ENCODE measurements around the gene NACC1. TPM values are rescaled to one million over a fixed set of nuclear protein-coding genes. Genes with fewer than 3 reads are reported as not detected.

The NACC1 gene
- total and polyA plus RNA-seq, 3 donors from 2014 or later = 38.2 to 102 (median 75.9) TPM

- peak overlapping the region in 1 of 2 donors; percentile 96 for H3K27ac ChIP-seq
- intact Hi-C loops (cut with DNase I; ENCODE audit: low total_unique reads) = loop anchor here (5.0 kb wide), 1 partner anchor 38 kb away; the partner anchor contains the start of genes NACC1 and TRMT1
- WGBS, 2 donors = 25% methylated on average over 22 to 24 of the region's 24 CpGs
Observed at GRCh38 chr19:13154911-13155471, 36.9 kb downstream of the NACC1 start.

GRCh38 chr19:13155472-13156359 is 37.7 kb downstream of the NACC1 start:
- no peaks in the 10 kb centered on the region for H3K9me3 ChIP-seq
- no peak for TF ChIP-seq CTCF (IDR thresholded peaks at IDR 0.05)
- TF ChIP-seq POLR2A (IDR thresholded peaks at IDR 0.05) = no peak
- 1 to 7% methylated on average over 12 to 51 of the region's 55 CpGs for WGBS, 2 donors
- peak overlapping the region; percentile 73 to 78 for H3K4me3 ChIP-seq
- DNase-seq = peak; percentile 74
- H3K27me3 ChIP-seq = no peaks in the 10 kb centered on the region
- H3K27ac ChIP-seq = peak overlapping the region; percentile 40 to 96
- no peaks in the 10 kb centered on the region for H3K36me3 ChIP-seq (ENCODE audit: low read depth, missing control alignments)
- intact Hi-C loops (cut with DNase I; ENCODE audit: low total_unique reads) = no loop called here
- H3K4me1 ChIP-seq = peaks cover 18% of the 10 kb centered on the region

More at GRCh38 chr19:13154911-13155471, 36.9 kb downstream of the NACC1 start:
- no peak for TF ChIP-seq CTCF (IDR thresholded peaks at IDR 0.05)
- no peak for TF ChIP-seq POLR2A (IDR thresholded peaks at IDR 0.05)
- H3K9me3 ChIP-seq = no peaks in the 10 kb centered on the region
- peak overlapping the region; percentile 73 to 78 for H3K4me3 ChIP-seq
- H3K27me3 ChIP-seq = no peaks in the 10 kb centered on the region
- no peaks in the 10 kb centered on the region for H3K36me3 ChIP-seq (ENCODE audit: low read depth, missing control alignments)
- no peak for DNase-seq
- H3K4me1 ChIP-seq = peaks cover 18% of the 10 kb centered on the region

DNA sequence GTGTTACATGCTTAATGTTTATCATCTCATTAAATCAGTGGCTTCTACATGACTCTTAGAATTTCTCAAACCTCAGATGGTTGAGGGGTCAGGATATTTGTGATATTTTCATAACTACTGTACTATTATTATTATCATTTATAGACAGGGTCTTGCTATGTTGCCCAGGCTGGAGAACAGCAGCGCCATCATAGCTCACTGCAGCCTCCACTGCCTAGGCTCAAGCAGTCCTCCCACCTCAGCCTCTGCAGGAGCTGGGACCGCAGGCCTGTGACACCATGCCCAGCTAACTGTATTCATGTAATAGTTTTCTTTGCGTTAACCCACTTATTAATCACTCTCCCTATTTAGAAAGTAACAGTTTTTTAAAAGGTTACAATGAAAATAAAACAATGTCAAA is 41.6 kb downstream of the NACC1 start:
- no peak overlapping the region for H3K27ac ChIP-seq
- DNase-seq = peak; percentile 45
- intact Hi-C loops (cut with DNase I; ENCODE audit: low total_unique reads) = no loop called here
- H3K4me3 ChIP-seq = no peak overlapping the region
- no peaks in the 10 kb centered on the region for H3K36me3 ChIP-seq (ENCODE audit: low read depth, missing control alignments)
- H3K4me1 ChIP-seq = peaks cover 28% of the 10 kb centered on the region
- H3K27me3 ChIP-seq = no peaks in the 10 kb centered on the region
- TF ChIP-seq POLR2A (IDR thresholded peaks at IDR 0.05) (no peak), CTCF (IDR thresholded peaks at IDR 0.05) (no peak)
- 63 to 67% methylated on average over 3 of the region's 3 CpGs for WGBS, 2 donors
- H3K9me3 ChIP-seq = no peaks in the 10 kb centered on the region

DNA sequence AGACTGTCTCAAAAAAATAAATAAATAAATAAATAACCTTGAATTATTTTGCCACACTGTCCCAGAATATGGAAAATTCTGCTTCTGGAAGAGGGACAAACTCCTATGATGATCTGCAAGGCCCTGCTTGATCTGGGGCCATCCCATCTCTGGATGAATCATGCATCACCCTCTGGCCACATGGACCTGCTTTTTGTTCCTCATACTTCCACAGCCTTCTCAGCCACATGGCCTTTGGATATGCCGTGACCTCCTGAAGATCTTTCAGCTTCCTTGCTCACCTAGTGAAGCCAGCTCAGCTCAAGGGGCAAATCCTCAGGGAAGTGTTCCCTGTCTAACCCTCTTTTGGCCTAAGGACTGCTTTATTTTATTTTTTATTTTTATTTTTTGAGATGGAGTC is 42.5 kb downstream of the NACC1 start:
- WGBS, 2 donors = 77 to 78% methylated on average over 1 of the region's 1 CpG
- Histone ChIP-seq H3K4me1 (peaks cover 22% of the 10 kb centered on the region), H3K9me3 (no peaks in the 10 kb centered on the region), H3K36me3 (ENCODE audit: low read depth, missing control alignments) (no peaks in the 10 kb centered on the region), H3K27ac (no peak overlapping the region), H3K4me3 (no peak overlapping the region), H3K27me3 (no peaks in the 10 kb centered on the region)
- DNase-seq = no peak
- intact Hi-C loops (cut with DNase I; ENCODE audit: low total_unique reads) = no loop called here
- TF ChIP-seq POLR2A (IDR thresholded peaks at IDR 0.05) (no peak), CTCF (IDR thresholded peaks at IDR 0.05) (no peak)

All from testis (tissue), 3 donors.